Neutrophil (primary cell): Measurements from ENCODE around the gene RGS10.

ENCODE experiments used
- H3K27ac ChIP-seq: fragments of 200-600 bp; sonication (generic); 2 replicates; pipeline ENCODE4 v1.5.1; 2016; ENCODE audit warnings: mild to moderate bottlenecking, moderate library complexity
- H3K27me3 ChIP-seq: fragments of 200-600 bp; sonication (generic); 2 replicates; pipeline ENCODE4 v1.6.0; 2016; ENCODE audit warnings: mild to moderate bottlenecking
- H3K36me3 ChIP-seq: fragments of 200-600 bp; sonication (generic); 2 replicates; pipeline ENCODE4 v1.5.1; 2017
- H3K4me1 ChIP-seq, 2 experiments: fragments of 200-600 bp in 1 of 2; sonication (generic) in 1 of 2; 1 replicate in 1 of 2; 2 replicates in 1 of 2; pipeline versions ENCODE4 v1.5.1 to v1.6.1; 2013 to 2016; ENCODE audit warnings: low read depth in 1 of 2, low read length in 1 of 2, mild to moderate bottlenecking in 1 of 2, moderate library complexity in 1 of 2; ENCODE audit not compliant: control insufficient read depth in 1 of 2, insufficient read depth in 1 of 2
- H3K4me3 ChIP-seq, 2 experiments: fragments of 200-600 bp in 1 of 2; sonication (generic) in 1 of 2; 1 replicate in 1 of 2; 2 replicates in 1 of 2; pipeline ENCODE4 v1.5.1; 2013 to 2016; ENCODE audit warnings: low read depth in 1 of 2, low read length in 1 of 2, mild to moderate bottlenecking in 1 of 2, moderate library complexity in 1 of 2
- H3K9me3 ChIP-seq: fragments of 200-600 bp; sonication (generic); 2 replicates; pipeline ENCODE4 v1.5.1; 2016
- CTCF ChIP-seq: fragments of 200-600 bp; sonication (generic); IDR thresholded peaks from 2 replicates; pipeline ENCODE4 v1.5.1; 2016; ENCODE audit warnings: antibody characterized with exemption

Gene RGS10

GRCh38 chr10:119489991-119490326, 52.6 kb downstream of the RGS10 start:
- H3K27ac ChIP-seq: peak overlapping the region; percentile 68
- TF ChIP-seq CTCF: no peak
- peak overlapping the region; percentile 44 to 54 for H3K4me3 ChIP-seq
- H3K9me3 ChIP-seq: no peaks in the 10 kb centered on the region
- no peaks in the 10 kb centered on the region for H3K36me3 ChIP-seq
- no peaks in the 10 kb centered on the region for H3K27me3 ChIP-seq
- peaks cover 7 to 13% of the 10 kb centered on the region in 2 experiments for H3K4me1 ChIP-seq

- Histone ChIP-seq H3K27ac (no peak overlapping the region), H3K9me3 (no peaks in the 10 kb centered on the region), H3K4me1 (peaks cover 7 to 19% of the 10 kb centered on the region in 2 experiments), H3K36me3 (no peaks in the 10 kb centered on the region), H3K27me3 (no peaks in the 10 kb centered on the region), H3K4me3 (no peak overlapping the region)
- no peak for TF ChIP-seq CTCF
Observed at GRCh38 chr10:119488675-119489074, 53.8 kb downstream of the RGS10 start.

DNA sequence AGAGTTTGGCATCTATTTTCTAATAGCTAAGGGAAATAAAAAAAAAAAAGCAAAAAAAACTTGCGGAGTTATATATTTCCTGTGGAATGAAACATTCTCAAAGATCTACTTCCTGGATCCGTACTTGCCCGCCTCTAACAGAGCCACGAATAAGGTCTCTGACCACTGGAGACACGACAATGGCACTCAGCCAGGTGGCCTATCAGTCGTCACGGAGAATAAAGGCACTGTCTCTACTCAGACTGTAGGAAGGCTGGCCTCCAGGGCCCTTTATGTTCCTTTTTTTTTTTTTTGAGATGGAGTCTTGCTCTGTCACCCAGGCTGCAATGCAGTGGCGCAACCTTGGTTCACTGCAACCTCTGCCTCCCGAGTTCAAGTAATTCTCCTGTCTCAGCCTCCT, 58.7 kb downstream of the RGS10 start:
- peaks cover 6% of the 10 kb centered on the region for H3K9me3 ChIP-seq
- no peak for TF ChIP-seq CTCF
- peak overlapping the region; percentile 68 for H3K27ac ChIP-seq
- H3K27me3 ChIP-seq: no peaks in the 10 kb centered on the region
- no peak overlapping the region for H3K4me3 ChIP-seq
- peaks cover 9 to 23% of the 10 kb centered on the region in 2 experiments for H3K4me1 ChIP-seq
- H3K36me3 ChIP-seq: no peaks in the 10 kb centered on the region

GRCh38 chr10:119483001-119483400, 59.5 kb downstream of the RGS10 start:
- Histone ChIP-seq H3K27ac (peak overlapping the region; percentile 68), H3K4me3 (no peak overlapping the region), H3K36me3 (no peaks in the 10 kb centered on the region), H3K27me3 (no peaks in the 10 kb centered on the region), H3K9me3 (peaks cover 6% of the 10 kb centered on the region), H3K4me1 (peaks cover 17 to 31% of the 10 kb centered on the region in 2 experiments)
- TF ChIP-seq CTCF: no peak

DNA sequence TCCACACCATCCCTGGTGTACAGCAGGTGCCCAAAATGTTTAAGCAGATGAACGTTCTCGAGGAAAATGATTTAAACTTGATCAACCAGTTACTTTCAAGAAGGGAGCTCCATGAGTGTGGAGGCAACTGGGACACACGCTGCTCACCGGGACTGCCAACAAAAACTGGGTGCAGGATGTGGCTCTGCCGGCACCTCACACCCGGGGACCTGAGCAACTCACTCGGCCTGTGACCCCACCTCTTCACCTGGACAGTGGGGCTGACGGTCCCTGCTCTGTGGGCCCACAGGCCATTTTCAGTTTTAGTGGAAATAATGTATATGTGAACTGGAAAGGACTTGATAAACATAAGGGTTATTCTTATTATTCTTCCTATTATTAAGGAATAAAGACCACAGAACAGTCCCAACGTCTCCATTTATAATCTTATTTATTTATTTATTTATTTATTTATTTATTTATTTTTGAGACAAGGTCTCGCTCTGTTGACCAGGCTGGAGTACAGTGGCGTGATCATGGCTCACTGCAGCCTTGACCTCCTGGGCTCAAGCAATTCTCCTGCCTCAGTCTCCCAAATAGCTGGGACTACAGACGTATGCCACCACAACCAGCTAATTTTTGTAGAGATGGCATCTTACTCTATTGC, 60.6 kb downstream of the RGS10 start:
- TF ChIP-seq CTCF: no peak
- H3K4me3 ChIP-seq: no peak overlapping the region
- H3K27me3 ChIP-seq: no peaks in the 10 kb centered on the region
- peaks cover 24 to 41% of the 10 kb centered on the region in 2 experiments for H3K4me1 ChIP-seq
- no peaks in the 10 kb centered on the region for H3K36me3 ChIP-seq
- no peak overlapping the region for H3K27ac ChIP-seq
- peaks cover 6% of the 10 kb centered on the region for H3K9me3 ChIP-seq
